Common myeloid progenitor, CD34-positive (primary cell): ENCODE measurements around the gene DDX60.
"Not testable (repeated sequence)": the region's sequence is repeated elsewhere in the genome, so short reads cannot be mapped to it uniquely, and the experiment has no call there.

Experiments
- CTCF ChIA-PET: fragments of 350-600 bp; sonication (Branson Sonifier 250); formaldehyde crosslinking; loops from one replicate; lab custom pipeline; 2021; ENCODE audit warnings: antibody characterized with exemption; lab: Charles Lee
- POLR2A ChIA-PET: fragments of 350-600 bp; sonication (Branson Sonifier 250); formaldehyde crosslinking; loops from one replicate; lab custom pipeline; 2021; ENCODE audit warnings: antibody characterized with exemption; lab: Charles Lee
- DNase-seq, 3 donors: peaks; one replicate each; pipeline versions ENCODE4 v3.0.0 to v3.0.0-alpha.2; 2013
- H3K27ac ChIP-seq, 2 experiments: 1 replicate in 1 of 2; 2 replicates in 1 of 2; pipeline ENCODE4 v1.7.0; 2013; ENCODE audit warnings: inconsistent platforms in 2 of 2, low read length in 2 of 2, mild to moderate bottlenecking in 2 of 2, low read depth in 1 of 2, moderate library complexity in 1 of 2; ENCODE audit not compliant: severe bottlenecking in 2 of 2, insufficient read depth in 1 of 2, poor library complexity in 1 of 2
- H3K27me3 ChIP-seq, 5 experiments: replicated peaks in 2 of 5; 1 replicate in 3 of 5; 2 replicates in 2 of 5; pipeline versions ENCODE4 v1.6.1 to v1.7.0; 2013; ENCODE audit warnings: low read length in 4 of 5, mild to moderate bottlenecking in 2 of 5, moderate library complexity in 2 of 5, inconsistent platforms in 1 of 5; ENCODE audit not compliant: insufficient read depth in 5 of 5, control insufficient read depth in 4 of 5
- H3K36me3 ChIP-seq, 4 experiments: 1 replicate in 2 of 4; 2 replicates in 2 of 4; pipeline versions ENCODE4 v1.6.1 to v1.7.0; 2013; ENCODE audit warnings: low read length in 3 of 4, control low read depth in 1 of 4, mild to moderate bottlenecking in 1 of 4; ENCODE audit not compliant: control insufficient read depth in 4 of 4, insufficient read depth in 4 of 4
- H3K4me1 ChIP-seq, 4 experiments: 1 replicate in 3 of 4; 2 replicates in 1 of 4; pipeline versions ENCODE4 v1.6.1 to v1.7.1; 2013; ENCODE audit warnings: low read length in 3 of 4, mild to moderate bottlenecking in 3 of 4, control low read depth in 1 of 4, inconsistent platforms in 1 of 4, moderate library complexity in 1 of 4; ENCODE audit not compliant: control insufficient read depth in 4 of 4, insufficient read depth in 4 of 4; ENCODE audit errors: control extremely low read depth in 1 of 4
- H3K4me3 ChIP-seq, 7 experiments: 1 replicate in 4 of 7; 2 replicates in 3 of 7; pipeline versions ENCODE4 v1.5.1 to v1.7.0; 2013; ENCODE audit warnings: mild to moderate bottlenecking in 7 of 7, low read length in 6 of 7, moderate library complexity in 6 of 7, inconsistent platforms in 2 of 7, low read depth in 2 of 7, control low read depth in 1 of 7; ENCODE audit not compliant: insufficient read depth in 4 of 7, control insufficient read depth in 1 of 7; ENCODE audit errors: extremely low read depth in 1 of 7
- H3K9me3 ChIP-seq, 5 experiments: 1 replicate in 4 of 5; 2 replicates in 1 of 5; pipeline versions ENCODE4 v1.6.1 to v1.7.1; 2013; ENCODE audit warnings: low read length in 4 of 5, mild to moderate bottlenecking in 2 of 5, inconsistent platforms in 1 of 5, low read depth in 1 of 5, moderate library complexity in 1 of 5; ENCODE audit not compliant: control insufficient read depth in 4 of 5, insufficient read depth in 2 of 5; ENCODE audit errors: control extremely low read depth in 1 of 5
- WGBS: methylation state at CpG from one replicate; pipeline ENCODE4 v1.1.5; 2013; ENCODE audit not compliant: insufficient coverage; 5-methylcytosine and 5-hydroxymethylcytosine counted together

DDX60 gene

GRCh38 chr4:168337550-168337940 lies 19.0 kb upstream of the DDX60 start:
- POLR2A ChIA-PET = no interaction called here
- H3K9me3 ChIP-seq = peaks cover 0 to 2% (median 0%) of the 10 kb centered on the region in 5 experiments
- H3K4me1 ChIP-seq = no peaks in the 10 kb centered on the region
- H3K27me3 ChIP-seq = no peaks in the 10 kb centered on the region
- 100% methylated on average over 3 of the region's 3 CpGs for WGBS
- no peak for DNase-seq
- H3K4me3 ChIP-seq = no peak overlapping the region
- no peak overlapping the region for H3K27ac ChIP-seq
- H3K36me3 ChIP-seq = no peaks in the 10 kb centered on the region
- CTCF ChIA-PET = no interaction called here

- Histone ChIP-seq H3K36me3 (no peaks in the 10 kb centered on the region), H3K4me1 (no peaks in the 10 kb centered on the region), H3K27ac (no peak overlapping the region), H3K9me3 (peaks cover 0 to 2% (median 0%) of the 10 kb centered on the region in 5 experiments), H3K4me3 (no peak overlapping the region), H3K27me3 (no peaks in the 10 kb centered on the region)
- no peak for DNase-seq
- ChIA-PET CTCF (no interaction called here), POLR2A (no interaction called here)
- WGBS = 85% methylated on average over 2 of the region's 3 CpGs
Measured at GRCh38 chr4:168336837-168337549, 18.4 kb upstream of the DDX60 start.

GRCh38 chr4:168335621-168336020 lies 17.1 kb upstream of the DDX60 start:
- Histone ChIP-seq H3K9me3 (peaks cover 0 to under 1% (median 0%) of the 10 kb centered on the region in 5 experiments), H3K27ac (no peak overlapping the region), H3K36me3 (no peaks in the 10 kb centered on the region), H3K27me3 (no peaks in the 10 kb centered on the region), H3K4me1 (no peaks in the 10 kb centered on the region), H3K4me3 (no peak overlapping the region)
- ChIA-PET POLR2A (no interaction called here), CTCF (no interaction called here)
- no peak for DNase-seq

DNA sequence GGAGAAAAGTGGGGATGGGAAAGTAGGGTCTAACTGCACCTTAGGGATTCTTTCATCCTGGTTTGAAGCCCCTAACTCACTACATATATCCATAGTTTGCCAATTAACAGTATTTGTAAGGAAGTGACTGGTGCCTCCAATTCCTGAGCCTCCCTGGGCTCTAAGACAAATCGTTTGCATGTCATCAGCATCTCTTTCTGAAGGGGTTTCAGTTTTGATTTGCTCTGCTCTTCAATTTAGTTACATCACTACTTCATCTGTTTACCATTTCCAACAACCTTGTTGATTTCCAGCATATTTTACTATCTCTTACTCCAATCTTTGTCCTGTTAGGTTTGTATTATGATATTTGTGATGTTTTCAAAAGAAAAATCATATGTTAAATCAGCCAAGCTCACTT lies 15.5 kb upstream of the DDX60 start:
- Histone ChIP-seq H3K27me3 (no peaks in the 10 kb centered on the region), H3K4me3 (no peak overlapping the region), H3K27ac (no peak overlapping the region), H3K36me3 (no peaks in the 10 kb centered on the region), H3K9me3 (no peaks in the 10 kb centered on the region), H3K4me1 (no peaks in the 10 kb centered on the region)
- DNase-seq = no peak
- POLR2A ChIA-PET = no interaction called here
- no CpG with 5 or more reads among the region's 1 CpG for WGBS
- CTCF ChIA-PET = no interaction called here

DNA sequence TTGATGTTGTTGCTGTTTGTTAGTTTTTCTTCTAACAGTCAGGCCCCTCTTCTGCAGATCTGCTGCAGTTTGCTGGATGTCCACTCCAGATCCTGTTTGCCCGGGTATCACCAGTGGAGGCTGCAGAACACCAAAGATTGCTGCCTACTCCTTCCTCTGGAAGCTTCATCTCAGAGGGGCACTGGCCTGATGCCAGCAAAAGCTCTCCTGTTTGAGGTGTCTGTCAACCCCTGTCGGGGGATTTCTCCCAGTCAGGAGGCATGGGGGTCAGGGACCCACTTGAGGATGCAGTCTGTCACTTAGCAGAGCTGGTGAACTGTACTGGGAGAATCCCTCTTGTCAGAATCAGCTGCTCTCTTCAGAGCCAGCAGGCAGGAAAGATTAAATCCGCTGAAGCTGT lies 12.0 kb upstream of the DDX60 start:
- H3K27me3 ChIP-seq, POLR2A ChIA-PET: not testable (repeated sequence)

GRCh38 chr4:168325591-168325990 lies 7.0 kb upstream of the DDX60 start:
- Histone ChIP-seq H3K27me3 (no peaks in the 10 kb centered on the region), H3K4me3 (no peak overlapping the region), H3K27ac (no peak overlapping the region), H3K36me3 (no peaks in the 10 kb centered on the region), H3K4me1 (no peaks in the 10 kb centered on the region), H3K9me3 (no peaks in the 10 kb centered on the region)
- WGBS = 100% methylated on average over 3 of the region's 4 CpGs
- ChIA-PET POLR2A (no interaction called here), CTCF (no interaction called here)
- no peak for DNase-seq

More for the DNA sequence above, 12.0 kb upstream of the DDX60 start:
- not testable (repeated sequence) for H3K27ac ChIP-seq, H3K4me1 ChIP-seq, H3K4me3 ChIP-seq, DNase-seq, H3K36me3 ChIP-seq, H3K9me3 ChIP-seq
- WGBS = 100% methylated on average over 3 of the region's 3 CpGs
- CTCF ChIA-PET = interaction anchor here (1.0 kb wide), 1 partner anchor 12 kb away, joined by 4 read pairs; the partner anchor contains the start of gene DDX60

DNA sequence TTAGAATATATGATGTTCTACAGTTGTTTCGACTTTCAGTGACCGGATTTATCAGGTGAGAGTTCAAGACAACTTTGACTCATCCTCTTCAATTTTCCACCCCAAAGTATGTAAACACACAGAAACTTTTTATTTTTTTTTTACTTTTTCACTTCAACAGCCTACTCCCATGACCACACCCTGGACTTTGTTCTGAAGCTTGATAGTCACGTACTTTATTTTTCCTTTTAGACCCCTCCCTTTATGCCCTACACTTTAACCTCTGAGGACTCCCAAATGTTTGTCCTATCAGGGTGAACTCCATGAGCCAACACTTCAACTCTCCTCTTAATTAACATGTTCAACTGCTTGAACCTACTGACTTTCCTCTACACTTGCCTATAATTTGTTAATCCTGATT lies 2.5 kb upstream of the DDX60 start:
- ChIA-PET CTCF (interaction anchor here (1.2 kb wide), 1 partner anchor 10 kb away, joined by 3 read pairs; no protein-coding TSS in a partner anchor), POLR2A (interaction anchor here (0.6 kb wide), 1 partner anchor 159 kb away, joined by 4 read pairs; the partner anchor contains the start of gene DDX60L)
- Histone ChIP-seq H3K27me3 (no peaks in the 10 kb centered on the region), H3K4me3 (no peak overlapping the region), H3K27ac (no peak overlapping the region), H3K9me3 (no peaks in the 10 kb centered on the region), H3K36me3 (no peaks in the 10 kb centered on the region), H3K4me1 (peaks cover 2 to 14% (median 10%) of the 10 kb centered on the region in 4 experiments)
- DNase-seq = no peak
- WGBS = 71% methylated on average over 1 of the region's 3 CpGs
